RWPE1 (cell line): Measurements from ENCODE around the gene KCNG2.

Experiments
- CTCF ChIA-PET: fragments of 350-600 bp; sonication (Branson Sonifier 250); formaldehyde crosslinking; extraction: SDS; loops from one replicate; lab custom pipeline; 2021; lab: Yijun Ruan, JAX
- POLR2A ChIA-PET: fragments of 400-600 bp; formaldehyde crosslinking; extraction: SDS; loops from one replicate; lab custom pipeline; 2020; ENCODE audit warnings: antibody characterized with exemption; ENCODE audit not compliant: low non-redundant PET; lab: Yijun Ruan, JAX
- DNase-seq: peaks from one replicate; pipeline ENCODE4 v3.0.0; 2012; ENCODE audit warnings: low spot score
- H3K27ac ChIP-seq: fragments of 450-650 bp; 2 replicates; pipeline ENCODE4 v1.5.1; 2017
- TF ChIP-seq, protein P1 (sequence below): fragments of 450-650 bp; conservative IDR thresholded peaks from 2 replicates; pipeline ENCODE4 v1.5.1; 2017; ENCODE audit warnings: low read depth, mild to moderate bottlenecking

KCNG2 gene

DNA sequence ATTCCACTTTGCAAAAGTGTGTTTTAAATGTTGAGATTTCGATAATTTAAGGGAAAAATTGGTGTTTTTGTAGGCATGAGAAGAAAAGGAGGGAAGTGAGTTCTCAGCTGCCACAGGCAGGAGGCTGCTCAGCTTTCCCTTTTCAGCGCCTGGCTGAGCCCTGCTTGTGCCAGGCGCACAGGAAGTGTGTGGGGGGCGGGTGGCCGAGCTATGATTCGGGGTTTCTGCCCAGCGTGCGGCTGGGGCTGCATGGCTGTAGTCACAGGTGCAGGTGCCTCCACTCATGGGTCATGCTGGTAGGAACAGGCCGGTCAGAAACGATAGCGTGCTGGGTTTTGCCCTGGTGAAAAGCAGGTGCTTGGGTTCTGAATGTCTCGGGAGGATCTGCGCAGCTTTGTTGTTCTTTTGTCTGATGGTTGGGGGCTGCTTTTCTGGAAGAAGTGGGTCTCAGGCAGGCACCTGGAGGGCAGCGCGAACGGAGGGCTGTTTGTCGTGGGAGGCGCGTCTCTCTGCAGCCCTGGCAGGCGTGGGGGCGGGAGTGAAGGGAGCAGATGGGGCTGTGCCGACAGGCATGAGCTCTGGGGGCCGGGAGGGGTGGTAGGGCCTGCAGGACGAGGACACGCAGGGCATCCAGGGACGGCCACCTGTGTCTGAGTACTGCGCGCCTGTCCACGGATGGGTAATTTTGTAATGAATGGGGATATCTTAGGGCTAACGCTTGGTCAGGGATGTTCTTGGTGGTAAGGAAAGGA lies 2.1 kb downstream of the KCNG2 start:
- DNase-seq: no peak
- ChIA-PET POLR2A (no interaction called here), CTCF (no interaction called here)
- TF ChIP-seq, protein P1, sequence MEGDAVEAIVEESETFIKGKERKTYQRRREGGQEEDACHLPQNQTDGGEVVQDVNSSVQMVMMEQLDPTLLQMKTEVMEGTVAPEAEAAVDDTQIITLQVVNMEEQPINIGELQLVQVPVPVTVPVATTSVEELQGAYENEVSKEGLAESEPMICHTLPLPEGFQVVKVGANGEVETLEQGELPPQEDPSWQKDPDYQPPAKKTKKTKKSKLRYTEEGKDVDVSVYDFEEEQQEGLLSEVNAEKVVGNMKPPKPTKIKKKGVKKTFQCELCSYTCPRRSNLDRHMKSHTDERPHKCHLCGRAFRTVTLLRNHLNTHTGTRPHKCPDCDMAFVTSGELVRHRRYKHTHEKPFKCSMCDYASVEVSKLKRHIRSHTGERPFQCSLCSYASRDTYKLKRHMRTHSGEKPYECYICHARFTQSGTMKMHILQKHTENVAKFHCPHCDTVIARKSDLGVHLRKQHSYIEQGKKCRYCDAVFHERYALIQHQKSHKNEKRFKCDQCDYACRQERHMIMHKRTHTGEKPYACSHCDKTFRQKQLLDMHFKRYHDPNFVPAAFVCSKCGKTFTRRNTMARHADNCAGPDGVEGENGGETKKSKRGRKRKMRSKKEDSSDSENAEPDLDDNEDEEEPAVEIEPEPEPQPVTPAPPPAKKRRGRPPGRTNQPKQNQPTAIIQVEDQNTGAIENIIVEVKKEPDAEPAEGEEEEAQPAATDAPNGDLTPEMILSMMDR: no peak
- no peak overlapping the region for H3K27ac ChIP-seq

DNA sequence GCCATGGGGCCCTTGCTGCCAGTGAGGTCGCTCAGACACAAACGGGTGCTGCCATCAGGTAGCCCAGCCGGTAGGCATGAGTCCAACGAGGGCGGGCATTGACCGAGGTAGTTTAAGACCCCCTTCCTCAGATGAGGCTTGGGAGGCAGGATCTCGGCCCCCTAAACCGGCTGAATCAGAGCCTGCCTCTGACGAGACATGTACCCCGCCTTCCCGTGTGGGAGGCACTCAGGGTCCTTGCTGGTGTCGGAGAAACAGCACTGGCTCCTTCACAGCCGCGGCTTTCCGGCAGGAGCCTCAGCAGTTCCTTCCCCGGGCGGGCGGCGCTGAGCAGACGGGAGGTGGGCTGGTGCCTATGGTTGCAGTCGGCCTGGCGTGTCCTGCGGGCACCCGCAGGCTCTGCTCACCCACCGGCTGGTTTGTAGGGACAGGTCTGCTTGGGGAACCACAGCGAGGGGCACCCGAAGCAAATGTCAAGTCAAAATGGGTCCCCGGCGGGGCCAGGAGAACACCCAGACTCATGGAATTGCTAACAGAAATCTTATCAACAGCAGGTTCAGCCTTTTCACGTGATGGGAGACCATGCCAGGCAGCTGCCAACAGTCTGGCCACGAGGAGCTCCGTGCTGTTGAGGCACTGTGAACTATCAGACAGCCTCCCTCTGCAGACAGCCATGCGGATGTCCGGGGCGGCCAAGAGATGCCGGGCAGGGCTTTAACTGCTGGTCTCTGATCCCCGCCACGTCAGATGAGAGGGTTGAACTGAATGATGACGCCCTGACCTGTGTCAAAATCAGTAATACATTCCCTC lies 2.8 kb downstream of the KCNG2 start:
- ChIA-PET CTCF (no interaction called here), POLR2A (no interaction called here)
- no peak for DNase-seq
- H3K27ac ChIP-seq: no peak overlapping the region
- TF ChIP-seq, protein P1: no peak

DNA sequence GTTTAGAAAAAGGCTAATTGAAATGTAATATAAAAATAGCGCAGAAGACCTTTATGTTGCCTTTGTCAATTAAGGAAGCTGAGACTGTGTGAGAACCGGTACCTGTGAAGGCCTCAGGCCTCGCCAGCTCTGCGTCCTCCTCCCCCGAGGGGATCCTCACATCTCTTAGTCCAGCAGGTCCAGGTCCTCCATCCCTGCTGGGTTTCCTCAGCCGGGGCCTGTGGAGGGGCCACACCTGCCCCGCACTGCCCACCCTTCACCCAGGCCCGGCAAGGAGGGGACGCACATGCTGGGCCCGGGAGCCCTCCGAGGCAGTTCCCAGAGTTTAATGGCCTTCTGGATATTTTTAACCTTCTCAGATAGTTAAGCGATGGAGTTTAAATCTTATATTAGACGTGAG lies 3.5 kb downstream of the KCNG2 start:
- TF ChIP-seq, protein P1: no peak
- DNase-seq: no peak
- POLR2A ChIA-PET: no interaction called here
- no peak overlapping the region for H3K27ac ChIP-seq
- CTCF ChIA-PET: no interaction called here

DNA sequence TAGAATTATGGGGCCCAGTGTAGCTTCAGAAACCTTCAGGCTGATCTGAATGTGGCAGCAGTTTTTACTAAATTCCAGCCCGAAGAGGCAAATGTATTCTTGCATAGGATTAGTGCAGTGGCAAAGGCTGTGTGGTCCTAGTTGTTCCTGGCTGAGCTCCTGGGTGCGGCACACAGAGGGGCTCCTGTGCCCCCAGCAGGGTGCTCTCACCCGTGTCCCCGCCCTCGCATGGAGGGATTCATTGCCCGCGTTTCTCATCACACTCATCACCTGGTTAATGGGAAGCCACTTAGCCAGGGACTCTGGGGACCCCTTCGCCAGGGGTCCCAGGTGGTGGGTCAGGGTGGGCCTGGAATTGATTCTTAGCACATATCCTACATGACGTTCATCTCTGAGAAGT lies 3.9 kb downstream of the KCNG2 start:
- ChIA-PET CTCF (no interaction called here), POLR2A (no interaction called here)
- TF ChIP-seq, protein P1: no peak
- H3K27ac ChIP-seq: no peak overlapping the region
- no peak for DNase-seq

DNA sequence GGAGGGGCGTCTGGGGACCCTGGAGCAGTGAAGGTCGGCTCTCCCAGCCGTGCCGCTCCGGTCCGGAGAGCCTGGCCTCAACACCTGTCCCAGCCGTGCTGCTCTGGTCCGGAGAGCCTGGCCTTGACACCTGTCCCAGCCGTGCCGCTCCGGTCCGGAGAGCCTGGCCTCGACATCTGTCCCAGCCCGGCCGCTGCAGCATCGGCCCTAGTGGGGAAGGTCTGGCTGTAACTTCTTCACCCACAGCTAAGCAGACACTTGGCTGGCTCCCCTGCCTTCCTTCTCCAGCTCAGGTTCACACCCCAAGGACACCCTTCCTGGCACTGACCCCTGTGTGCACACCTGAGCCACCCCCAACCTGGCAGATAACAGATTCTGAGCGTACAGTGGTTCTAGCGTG lies 4.6 kb downstream of the KCNG2 start:
- POLR2A ChIA-PET: no interaction called here
- H3K27ac ChIP-seq: no peak overlapping the region
- no peak for DNase-seq
- CTCF ChIA-PET: no interaction called here
- TF ChIP-seq, protein P1: no peak

DNA sequence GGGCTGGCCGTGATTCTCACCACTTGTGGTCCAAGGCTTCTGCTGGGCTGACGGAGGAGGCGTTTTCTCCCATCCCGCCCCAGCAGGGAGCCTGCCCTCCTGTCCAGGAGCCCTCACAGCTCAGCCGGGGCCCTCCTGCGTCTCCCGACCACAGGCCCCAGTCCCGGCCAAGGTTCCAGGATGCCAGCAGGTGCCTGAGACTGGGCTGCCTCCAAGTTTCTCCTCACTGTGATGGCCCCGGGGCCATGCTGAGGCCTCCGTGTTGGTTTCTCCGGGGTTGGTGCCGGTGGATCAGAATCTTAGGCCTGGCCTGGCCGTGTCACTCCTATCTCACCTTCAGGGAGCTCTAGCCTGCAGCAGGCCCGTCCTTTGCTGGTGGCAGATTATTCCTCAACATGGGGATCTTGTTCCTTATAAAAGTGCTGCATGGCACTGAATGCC lies 5.9 kb downstream of the KCNG2 start:
- ChIA-PET CTCF (no interaction called here), POLR2A (no interaction called here)
- no peak overlapping the region for H3K27ac ChIP-seq
- DNase-seq: no peak
- TF ChIP-seq, protein P1: no peak
